GM12878 (cell line): ENCODE results near the gene ZNF44. TPM values are rescaled to one million over a fixed set of nuclear protein-coding genes. Genes with fewer than 3 reads are reported as not detected.

Experiments used
- ATAC-seq: fragments of 200-7000 bp; cut with Tn5 transposase; 3 replicates; pipeline ENCODE4 v1.9.1; 2020; ENCODE audit warnings: mild to moderate bottlenecking, moderate library complexity
- BruUV-seq: library from RNA; stranded (reverse); fragments of 400-500 nt; replicated peaks from 2 replicates; lab custom pipeline; 2021; lab: Mats Ljungman, UMichigan
- CTCF ChIA-PET: fragments of 300-600 bp; sonication (Branson Sonifier 250); formaldehyde crosslinking; extraction: SDS; loops from one replicate; lab custom pipeline; 2021; ENCODE audit warnings: inconsistent platforms; lab: Yijun Ruan, JAX
- POLR2A ChIA-PET: fragments of 350-600 bp; formaldehyde crosslinking; extraction: SDS; loops from one replicate; lab custom pipeline; 2021; ENCODE audit warnings: inconsistent platforms; lab: Charles Lee
- RAD21 ChIA-PET: fragments of 300-600 bp; sonication (Branson Sonifier 250); formaldehyde crosslinking; loops from one replicate; lab custom pipeline; 2023; ENCODE audit warnings: antibody characterized with exemption; ENCODE audit not compliant: unreplicated experiment; lab: Charles Lee
- SMC1A ChIA-PET: fragments of 300-600 bp; sonication (Branson Sonifier 250); formaldehyde crosslinking; loops from one replicate; lab custom pipeline; 2023; ENCODE audit not compliant: unreplicated experiment, uncharacterized antibody; lab: Charles Lee
- DNase-seq: peaks from one replicate; pipeline ENCODE4 v3.0.0-alpha.2; 2011; ENCODE audit warnings: low read depth, low spot score
- FAIRE-seq: peaks from 3 replicates; lab custom pipeline; 2011; peaks lifted over from hg19 to GRCh38; lab: Jason Lieb, UNC
- H2AFZ ChIP-seq: 2 replicates; pipeline ENCODE4 v1.6.0; 2011; ENCODE audit warnings: low read depth, low read length, control low read depth; ENCODE audit not compliant: control insufficient read depth
- H3K27ac ChIP-seq: 2 replicates; pipeline ENCODE4 v1.5.1; 2011; ENCODE audit warnings: control low read depth; ENCODE audit not compliant: control insufficient read depth, insufficient read depth
- H3K27me3 ChIP-seq, 2 experiments: replicated peaks in 1 of 2; 2 replicates each; pipeline versions ENCODE4 v1.6.0 to v1.6.1; 2011; ENCODE audit warnings: low read length in 1 of 2; ENCODE audit not compliant: control insufficient read depth in 2 of 2, insufficient read depth in 2 of 2
- H3K36me3 ChIP-seq, 2 experiments: 2 replicates each; pipeline ENCODE4 v1.5.1; 2011; ENCODE audit warnings: low read length in 1 of 2; ENCODE audit not compliant: control insufficient read depth in 2 of 2, insufficient read depth in 2 of 2
- H3K4me1 ChIP-seq: 2 replicates; pipeline ENCODE4 v1.6.1; 2011; ENCODE audit warnings: mild to moderate bottlenecking, low read length, moderate library complexity, mixed read lengths; ENCODE audit not compliant: control insufficient read depth, insufficient read depth
- H3K4me2 ChIP-seq: 2 replicates; pipeline ENCODE4 v1.6.0; 2011; ENCODE audit warnings: control low read depth; ENCODE audit not compliant: control insufficient read depth, insufficient read depth
- H3K4me3 ChIP-seq: fragments of 200-600 bp; sonication (generic); 2 replicates; pipeline ENCODE4 v1.5.1; 2016
- H3K79me2 ChIP-seq: 2 replicates; pipeline ENCODE4 v1.6.0; 2011; ENCODE audit warnings: low read length; ENCODE audit not compliant: control insufficient read depth, insufficient read depth
- H3K9ac ChIP-seq: 2 replicates; pipeline ENCODE4 v1.8.0; 2011; ENCODE audit warnings: low read length, control low read depth, mixed read lengths; ENCODE audit not compliant: control insufficient read depth, insufficient read depth
- H3K9me3 ChIP-seq: replicated peaks from 3 replicates; pipeline ENCODE4 v1.5.1; 2011; ENCODE audit warnings: mild to moderate bottlenecking, low read length; ENCODE audit not compliant: control insufficient read depth, insufficient read depth
- H4K20me1 ChIP-seq: 2 replicates; pipeline ENCODE4 v1.6.0; 2011; ENCODE audit not compliant: control insufficient read depth, insufficient read depth
- BRCA1 ChIP-seq: IDR thresholded peaks from 2 replicates; pipeline ENCODE4 v1.6.1; 2011; ENCODE audit warnings: low read depth, low read length, improper control_type of control experiment
- CEBPB ChIP-seq, 2 experiments: fragments of 150-350 bp in 1 of 2; IDR thresholded peaks; 2 replicates each; pipeline ENCODE4 v1.6.1; 2012 to 2014; ENCODE audit warnings: low read depth in 2 of 2, low read length in 2 of 2, borderline replicate concordance in 1 of 2, inconsistent platforms in 1 of 2
- CREB1 ChIP-seq: IDR thresholded peaks from 2 replicates; pipeline ENCODE4 v1.6.1; 2012; ENCODE audit warnings: low read depth, mild to moderate bottlenecking, inconsistent platforms
- FOS ChIP-seq: IDR thresholded peaks from 3 replicates; pipeline ENCODE4 v1.6.1; 2011; ENCODE audit warnings: borderline replicate concordance; ENCODE audit not compliant: insufficient read length; ENCODE audit errors: extremely low read depth
- TCF7 ChIP-seq: IDR thresholded peaks from 2 replicates; pipeline ENCODE4 v1.6.1; 2014; ENCODE audit warnings: antibody characterized with exemption, borderline replicate concordance
- WGBS: methylation state at CpG from one replicate; pipeline ENCODE4 v1.1.6; 2016; ENCODE audit warnings: low lambda C conversion rate; ENCODE audit not compliant: insufficient replicate concordance, insufficient coverage; ENCODE audit errors: missing lambda C conversion rate; 5-methylcytosine and 5-hydroxymethylcytosine counted together
- in situ Hi-C: fragments of 300-500 bp; cut with MboI; formaldehyde crosslinking; loops from 9 replicates; pipeline ENCODE4 v1.14.3; 2018; ENCODE audit warnings: mixed read lengths
- intact Hi-C: fragments of 100-400 bp; cut with micrococcal nuclease; formaldehyde crosslinking; loops from one replicate; pipeline ENCODE4 v1.14.2; 2022; ENCODE audit not compliant: unreplicated experiment
- polyA plus RNA-seq, 11 experiments: library from polyadenylated mRNA; depleted of rRNA in 4 of 11; unstranded in 6 of 11; stranded (reverse) in 5 of 11; fragments of >200 nt; fragmentation: Nextera tagmentation in 4 of 11; fragmentation: Illumina TruSeq in 1 of 11; extraction: Ambion mirVana in 4 of 11; extraction: Trizol in 1 of 11; gene quantifications; 1 replicate in 1 of 11; 2 replicates in 10 of 11; pipeline versions ENCODE4 v1.2.1 to v1.2.3, GENCODE V29; 2011 to 2016; ENCODE audit warnings: inconsistent platforms in 2 of 11, missing spikeins in 2 of 11, low read depth in 1 of 11
- total RNA-seq, 4 experiments: library from RNA; depleted of rRNA in 3 of 4; stranded (reverse); fragments of >200 nt in 3 of 4; fragmentation: Illumina TruSeq in 1 of 4; extraction: Trizol in 1 of 4; gene quantifications; 2 replicates each; pipeline versions ENCODE4 v1.2.1 to v1.2.3, GENCODE V29; 2013 to 2021
- TF ChIP-seq, protein P1 (sequence below): fragments of 450-650 bp; formaldehyde crosslinking; IDR thresholded peaks from 2 replicates; pipeline ENCODE4 v1.4.0; 2022; ENCODE audit warnings: mild to moderate bottlenecking, moderate library complexity

Gene ZNF44
- total and polyA plus RNA-seq, 10 of the 15 experiments (the other 5 are each of a cell fraction or from before 2014, with no cell fraction given), result 3.7 to 11.3 (median 5.4) TPM

DNA sequence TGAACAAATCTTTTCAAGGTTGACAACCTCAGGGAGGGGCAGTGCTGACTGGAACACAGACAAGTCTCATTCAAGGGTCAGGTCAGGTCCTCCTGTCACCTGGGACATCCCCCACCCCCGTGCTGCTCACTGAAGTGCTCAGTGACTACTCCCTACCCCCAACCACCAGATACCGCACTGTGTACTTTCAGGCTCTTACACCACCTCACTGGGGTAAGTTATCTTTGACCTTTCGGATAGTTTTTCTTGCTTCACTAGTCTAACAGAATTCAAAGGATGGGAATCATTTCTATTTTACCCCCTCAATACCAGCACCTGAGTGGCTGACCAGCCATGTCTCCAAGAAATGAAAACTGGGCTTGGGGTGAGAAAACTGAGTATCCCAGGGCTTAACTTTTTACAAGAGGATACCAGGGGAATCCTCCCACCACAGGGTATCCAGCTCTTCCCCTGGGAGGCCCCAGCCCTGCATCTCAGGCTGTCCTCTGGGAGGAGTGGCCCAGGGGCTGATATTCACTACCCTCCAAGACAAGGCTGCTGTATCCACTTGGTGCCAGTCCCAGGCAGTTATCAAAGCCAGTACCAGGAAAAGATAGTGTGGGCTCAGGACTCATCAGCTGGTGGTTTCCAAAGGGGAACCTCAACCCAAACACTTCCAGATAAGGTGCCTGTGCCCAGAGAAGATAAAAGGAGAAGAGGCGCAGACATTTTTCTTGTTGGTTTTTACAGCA lies 36.7 kb upstream of the ZNF44 start (continued):
- TF ChIP-seq, protein P1, sequence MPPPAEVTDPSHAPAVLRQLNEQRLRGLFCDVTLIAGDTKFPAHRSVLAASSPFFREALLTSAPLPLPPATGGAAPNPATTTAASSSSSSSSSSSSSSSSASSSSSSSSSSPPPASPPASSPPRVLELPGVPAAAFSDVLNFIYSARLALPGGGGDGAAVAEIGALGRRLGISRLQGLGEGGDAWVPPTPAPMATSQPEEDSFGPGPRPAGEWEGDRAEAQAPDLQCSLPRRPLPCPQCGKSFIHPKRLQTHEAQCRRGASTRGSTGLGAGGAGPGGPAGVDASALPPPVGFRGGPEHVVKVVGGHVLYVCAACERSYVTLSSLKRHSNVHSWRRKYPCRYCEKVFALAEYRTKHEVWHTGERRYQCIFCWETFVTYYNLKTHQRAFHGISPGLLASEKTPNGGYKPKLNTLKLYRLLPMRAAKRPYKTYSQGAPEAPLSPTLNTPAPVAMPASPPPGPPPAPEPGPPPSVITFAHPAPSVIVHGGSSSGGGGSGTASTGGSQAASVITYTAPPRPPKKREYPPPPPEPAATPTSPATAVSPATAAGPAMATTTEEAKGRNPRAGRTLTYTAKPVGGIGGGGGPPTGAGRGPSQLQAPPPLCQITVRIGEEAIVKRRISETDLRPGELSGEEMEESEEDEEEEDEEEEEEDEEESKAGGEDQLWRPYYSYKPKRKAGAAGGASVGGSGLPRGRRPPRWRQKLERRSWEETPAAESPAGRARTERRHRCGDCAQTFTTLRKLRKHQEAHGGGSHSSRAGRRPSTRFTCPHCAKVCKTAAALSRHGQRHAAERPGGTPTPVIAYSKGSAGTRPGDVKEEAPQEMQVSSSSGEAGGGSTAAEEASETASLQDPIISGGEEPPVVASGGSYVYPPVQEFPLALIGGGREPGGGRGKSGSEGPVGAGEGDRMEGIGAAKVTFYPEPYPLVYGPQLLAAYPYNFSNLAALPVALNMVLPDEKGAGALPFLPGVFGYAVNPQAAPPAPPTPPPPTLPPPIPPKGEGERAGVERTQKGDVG (CRISPR knock-in tag), result no peak
- TF ChIP-seq FOS, result no peak

DNA sequence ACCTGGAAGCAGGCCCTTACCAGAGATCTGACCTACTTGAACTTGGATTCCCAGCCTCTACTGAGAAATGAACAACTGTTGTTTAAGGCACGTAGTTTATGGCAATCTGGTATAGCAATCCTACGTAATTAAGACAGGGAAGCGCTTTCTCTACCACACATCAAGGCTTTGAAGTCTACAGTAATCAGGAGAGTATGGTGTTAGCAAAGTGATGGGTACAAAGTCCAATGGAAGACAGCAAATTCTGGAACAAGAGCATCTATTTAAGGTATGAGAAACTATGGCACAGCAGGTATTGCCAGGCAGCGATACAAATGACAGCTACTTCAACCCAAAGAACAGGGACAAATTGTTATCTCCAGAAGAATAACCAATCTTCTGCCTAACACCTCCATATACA lies 35.7 kb upstream of the ZNF44 start:
- Histone ChIP-seq H3K9me3 (peaks cover 3% of the 10 kb centered on the region), H3K4me1 (peaks cover 10% of the 10 kb centered on the region), H3K9ac (no peak overlapping the region), H3K4me2 (peak overlapping the region; percentile 58), H3K27ac (no peak overlapping the region), H3K79me2 (peaks cover 8% of the 10 kb centered on the region), H4K20me1 (no peaks in the 10 kb centered on the region), H3K36me3 (no peaks in the 10 kb centered on the region), H2AFZ (no peak overlapping the region), H3K27me3 (no peaks in the 10 kb centered on the region), H3K4me3 (no peak overlapping the region)
- DNase-seq (no peak), ATAC-seq (no peak), FAIRE-seq (no peak)
- intact Hi-C loops, result loop anchor here (5.0 kb wide), 1 partner anchor 168 kb away; the partner anchor contains the start of gene ZNF136
- RAD21 ChIA-PET, result interaction anchor here (0.7 to 3.6 kb wide), 4 partner anchors 33 to 127 kb away, joined by 3 to 22 read pairs (median 6); partner anchors contain the start of genes ZNF44 and ZNF442
- no peak for TF ChIP-seq BRCA1
- no peak for TF ChIP-seq TCF7
- TF ChIP-seq CREB1, result no peak
- TF ChIP-seq CEBPB (IDR thresholded peaks at IDR 0.05; ENCODE audit: borderline replicate concordance in 1 of 2, low read depth in 2 of 2, low read length in 2 of 2), result no peak
- in situ Hi-C loops, result no loop called here
- CTCF ChIA-PET, result no interaction called here
- POLR2A ChIA-PET, result interaction anchor here (0.6 kb wide), 2 partner anchors 12 to 19 kb away, joined by 3 to 4 read pairs; no protein-coding TSS in a partner anchor
- BruUV-seq, result no TSS peak
- SMC1A ChIA-PET, result no interaction called here
- 86% methylated on average over 4 of the region's 4 CpGs for WGBS
